Naive B cell (primary cell): ENCODE results near the gene GLI1. TPM values are rescaled to one million over a fixed set of nuclear protein-coding genes. Genes with fewer than 3 reads are reported as not detected.
A peak's percentile ranks its signal among the peaks of the same experiment; 100 is the strongest.

Experiments used
- ATAC-seq, 2 donors: fragments of 150-1000 bp; cut with Tn5 transposase; 2 replicates each; pipeline ENCODE4 v1.10.0; 2021; ENCODE audit warnings: low read depth in 2 of 2, mild to moderate bottlenecking in 2 of 2, moderate library complexity in 2 of 2
- DNase-seq: peaks from one replicate; pipeline ENCODE4 v3.0.0; 2022
- H3K27ac Mint-ChIP-seq, 6 donors: one replicate each; pipeline ENCODE4 v1.8.0; 2020 to 2022; ENCODE audit warnings: mild to moderate bottlenecking in 6 of 6, mixed read lengths in 6 of 6, moderate library complexity in 5 of 6, inconsistent platforms in 2 of 6
- H3K27me3 Mint-ChIP-seq, 3 donors: one replicate each; pipeline ENCODE4 v1.8.0; 2021 to 2022; ENCODE audit warnings: mixed read lengths in 3 of 3, mild to moderate bottlenecking in 1 of 3
- H3K36me3 Mint-ChIP-seq, 2 donors: one replicate each; pipeline ENCODE4 v1.8.0; 2020 to 2022; ENCODE audit warnings: mixed read lengths in 2 of 2, inconsistent platforms in 1 of 2, mild to moderate bottlenecking in 1 of 2
- H3K4me1 Mint-ChIP-seq, 3 donors: one replicate each; pipeline ENCODE4 v1.8.0; 2020 to 2022; ENCODE audit warnings: mixed read lengths in 3 of 3, inconsistent platforms in 1 of 3, mild to moderate bottlenecking in 1 of 3, moderate library complexity in 1 of 3
- H3K4me3 Mint-ChIP-seq, 8 donors: one replicate each; pipeline ENCODE4 v1.8.0; 2020 to 2022; ENCODE audit warnings: mild to moderate bottlenecking in 8 of 8, mixed read lengths in 8 of 8, moderate library complexity in 8 of 8, inconsistent platforms in 2 of 8
- H3K9me3 Mint-ChIP-seq, 7 donors: one replicate each; pipeline ENCODE4 v1.8.0; 2020 to 2022; ENCODE audit warnings: mixed read lengths in 7 of 7, mild to moderate bottlenecking in 5 of 7, inconsistent platforms in 2 of 7, moderate library complexity in 1 of 7
- polyA plus RNA-seq, 6 donors: library from polyadenylated mRNA; unstranded; fragments of 300-500 nt; fragmentation: Illumina TruSeq; gene quantifications; one replicate each; pipeline ENCODE4 v1.2.3, GENCODE V29; 2021; ENCODE audit warnings: low read depth in 6 of 6

Gene GLI1
- polyA plus RNA-seq, 6 donors from 2014 or later: 0.27 to 2.4 (median 1.1) TPM

DNA sequence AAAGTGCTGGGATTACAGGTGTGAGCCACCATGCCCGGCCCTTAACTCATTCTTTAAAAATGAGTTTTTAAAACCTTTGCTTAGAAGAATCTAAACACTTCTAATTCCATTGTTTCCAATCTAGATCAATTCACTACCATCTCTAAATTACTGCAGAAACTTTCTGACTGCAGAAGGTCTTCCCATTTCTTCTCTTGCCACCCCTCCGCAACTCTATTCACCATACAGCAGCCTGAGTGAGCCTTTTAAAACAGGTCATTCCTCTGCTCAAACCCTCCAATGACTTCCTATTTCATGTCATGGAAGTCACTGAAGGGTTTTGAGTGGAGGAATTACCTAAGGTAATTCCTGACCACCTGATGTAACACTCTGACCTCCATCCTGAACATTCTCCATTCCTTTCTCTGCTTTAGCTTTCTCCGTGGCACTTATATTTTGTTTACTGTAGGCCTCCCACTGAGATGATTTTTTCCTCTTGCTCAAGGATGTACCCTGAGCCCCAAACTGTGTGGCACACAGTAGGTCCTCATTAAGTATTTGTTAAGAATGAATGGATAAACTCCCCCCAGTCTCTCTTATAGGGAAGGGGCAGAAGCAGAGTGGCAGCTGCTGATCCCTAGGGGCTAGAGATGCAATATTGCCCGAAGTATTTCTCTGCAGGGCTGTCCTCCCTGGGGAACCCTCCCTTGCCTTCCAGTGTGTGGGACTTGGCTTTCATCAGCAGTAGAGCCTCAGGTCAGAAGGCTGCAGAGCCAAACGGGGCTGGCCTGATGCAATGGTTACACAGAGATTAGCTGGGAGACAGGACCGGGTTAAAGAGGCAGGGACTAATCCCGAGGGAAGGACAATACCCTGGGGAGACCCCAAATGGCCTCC lies 59.6 kb downstream of the GLI1 start:
- Mint-ChIP-seq H3K4me3 (peak overlapping the region; percentile 93 to 100 (median 99)), H3K27ac (peak overlapping the region; percentile 99 to 100 (median 100)), H3K4me1 (peaks cover 38 to 54% (median 53%) of the 10 kb centered on the region in 3 donors), H3K27me3 (no peaks in the 10 kb centered on the region), H3K36me3 (peaks cover 0 to 9% of the 10 kb centered on the region in 2 donors), H3K9me3 (no peaks in the 10 kb centered on the region)
- ATAC-seq (no peak), DNase-seq (no peak)

DNA sequence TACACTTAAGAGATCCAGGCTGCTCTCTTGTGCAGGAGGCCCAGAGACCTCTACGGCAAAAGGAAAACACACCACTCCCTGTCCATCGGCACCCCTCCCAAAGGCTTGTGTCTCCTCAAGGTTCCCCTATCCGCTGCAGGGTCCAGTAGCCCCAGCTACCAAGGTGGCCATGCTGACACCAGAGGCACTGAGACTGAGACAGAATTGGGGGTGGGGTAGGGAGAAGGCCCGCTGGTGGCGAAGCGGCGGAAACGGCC lies 60.1 kb downstream of the GLI1 start:
- ATAC-seq (no peak), DNase-seq (no peak)
- peak overlapping the region; percentile 93 to 100 (median 99) for H3K4me3 Mint-ChIP-seq
- peak overlapping the region; percentile 99 to 100 (median 100) for H3K27ac Mint-ChIP-seq
- no peaks in the 10 kb centered on the region for H3K9me3 Mint-ChIP-seq
- H3K27me3 Mint-ChIP-seq: no peaks in the 10 kb centered on the region
- H3K36me3 Mint-ChIP-seq: peaks cover 0 to 9% of the 10 kb centered on the region in 2 donors
- H3K4me1 Mint-ChIP-seq: peaks cover 43 to 59% (median 59%) of the 10 kb centered on the region in 3 donors

- DNase-seq (peak; percentile 100), ATAC-seq (peak; percentile 71 to 73)
- peak within 1 kb of the TSS; percentile 99 to 100 (median 100) for H3K27ac Mint-ChIP-seq
- H3K36me3 Mint-ChIP-seq: peaks cover 0 to 9% of the 10 kb centered on the region in 2 donors
- no peaks in the 10 kb centered on the region for H3K9me3 Mint-ChIP-seq
- peak within 1 kb of the TSS; percentile 93 to 100 (median 99) for H3K4me3 Mint-ChIP-seq
- peaks cover 43 to 64% (median 63%) of the 10 kb centered on the region in 3 donors for H3K4me1 Mint-ChIP-seq
- H3K27me3 Mint-ChIP-seq: no peaks in the 10 kb centered on the region
Observed at GRCh38 chr12:57520053-57520818, 60.7 kb downstream of the GLI1 start, which contains the start of gene DDIT3. TSS of gene DDIT3 (minus strand) at chr12:57520514. CDS start at chr12:57517406, 3,108 bp downstream.

- Mint-ChIP-seq H3K27me3 (no peaks in the 10 kb centered on the region), H3K4me1 (peaks cover 49 to 67% (median 65%) of the 10 kb centered on the region in 3 donors), H3K27ac (peak overlapping the region; percentile 99 to 100 (median 100)), H3K9me3 (no peaks in the 10 kb centered on the region), H3K4me3 (peak overlapping the region; percentile 93 to 99 (median 98)), H3K36me3 (peaks cover 0 to 9% of the 10 kb centered on the region in 2 donors)
- DNase-seq (no peak), ATAC-seq (no peak)
Observed at GRCh38 chr12:57521525-57522010, 62.0 kb downstream of the GLI1 start.

Other genes with a start within 250 kb of the GLI1 start
- 1 to 10 TPM; 1.2 to 4.9 (median 2.8) TPM for gene NXPH4, start 243.0 kb upstream of the GLI1 start, polyA plus RNA-seq
- 100 to 1,000 TPM; 160 to 183 (median 173) TPM for gene SHMT2, start 230.1 kb upstream of the GLI1 start, polyA plus RNA-seq
- gene STAC3, start 208.6 kb upstream of the GLI1 start, polyA plus RNA-seq: under 1 TPM in 4 of 6 donors, not detected in 2; 0.32 to 0.43 (median 0.38) TPM
- 10 to 100 TPM in 3 of 6 donors, 1 to 10 TPM in 3; 2.9 to 20.4 (median 10.2) TPM for gene R3HDM2, start 28.7 kb upstream of the GLI1 start, polyA plus RNA-seq
- gene INHBC, start 25.0 kb upstream of the GLI1 start, polyA plus RNA-seq: not detected
- under 1 TPM in 1 of 6 donors, not detected in 5; 0.44 TPM for gene INHBE, start 4.5 kb upstream of the GLI1 start, polyA plus RNA-seq
- 100 to 1,000 TPM; 152 to 231 (median 164) TPM for gene ARHGAP9, start 20.1 kb downstream of the GLI1 start, polyA plus RNA-seq
- 10 to 100 TPM; 53.1 to 78.7 (median 63.0) TPM for gene MARS1, start 28.3 kb downstream of the GLI1 start, polyA plus RNA-seq
- gene DDIT3, start 60.7 kb downstream of the GLI1 start, polyA plus RNA-seq: 10 to 100 TPM; 33.3 to 62.2 (median 51.0) TPM
- 1 to 10 TPM; 1.8 to 8.2 (median 5.0) TPM for gene MBD6, start 63.0 kb downstream of the GLI1 start, polyA plus RNA-seq
- gene DCTN2, start 87.4 kb downstream of the GLI1 start, polyA plus RNA-seq: 10 to 100 TPM; 65.6 to 87.3 (median 71.2) TPM
- gene KIF5A, start 90.3 kb downstream of the GLI1 start, polyA plus RNA-seq: not detected
- 10 to 100 TPM; 15.8 to 42.0 (median 19.1) TPM for gene PIP4K2C, start 131.4 kb downstream of the GLI1 start, polyA plus RNA-seq
- gene DTX3, start 145.0 kb downstream of the GLI1 start, polyA plus RNA-seq: under 1 TPM in 5 of 6 donors, not detected in 1; 0.16 to 0.53 (median 0.29) TPM
- gene ARHGEF25, start 151.7 kb downstream of the GLI1 start, polyA plus RNA-seq: not detected
- gene B4GALNT1, start 173.4 kb downstream of the GLI1 start, polyA plus RNA-seq: not detected
- 10 to 100 TPM; 72.0 to 87.9 (median 77.1) TPM for gene OS9, start 234.3 kb downstream of the GLI1 start, polyA plus RNA-seq